ENCODE results near the gene TAS2R41.

- TF ChIP-seq, protein P1, sequence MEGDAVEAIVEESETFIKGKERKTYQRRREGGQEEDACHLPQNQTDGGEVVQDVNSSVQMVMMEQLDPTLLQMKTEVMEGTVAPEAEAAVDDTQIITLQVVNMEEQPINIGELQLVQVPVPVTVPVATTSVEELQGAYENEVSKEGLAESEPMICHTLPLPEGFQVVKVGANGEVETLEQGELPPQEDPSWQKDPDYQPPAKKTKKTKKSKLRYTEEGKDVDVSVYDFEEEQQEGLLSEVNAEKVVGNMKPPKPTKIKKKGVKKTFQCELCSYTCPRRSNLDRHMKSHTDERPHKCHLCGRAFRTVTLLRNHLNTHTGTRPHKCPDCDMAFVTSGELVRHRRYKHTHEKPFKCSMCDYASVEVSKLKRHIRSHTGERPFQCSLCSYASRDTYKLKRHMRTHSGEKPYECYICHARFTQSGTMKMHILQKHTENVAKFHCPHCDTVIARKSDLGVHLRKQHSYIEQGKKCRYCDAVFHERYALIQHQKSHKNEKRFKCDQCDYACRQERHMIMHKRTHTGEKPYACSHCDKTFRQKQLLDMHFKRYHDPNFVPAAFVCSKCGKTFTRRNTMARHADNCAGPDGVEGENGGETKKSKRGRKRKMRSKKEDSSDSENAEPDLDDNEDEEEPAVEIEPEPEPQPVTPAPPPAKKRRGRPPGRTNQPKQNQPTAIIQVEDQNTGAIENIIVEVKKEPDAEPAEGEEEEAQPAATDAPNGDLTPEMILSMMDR (IDR thresholded peaks at IDR 0.05; ENCODE audit: insufficient read depth, low read depth, low read length), result no peak
- TF ChIP-seq EZH2 (IDR thresholded peaks at IDR 0.05; ENCODE audit: insufficient read depth, low read length), result no peak
These were observed 41.2 kb upstream of the TAS2R41 start for GRCh38 chr7:143436325-143436946.
